CD4-positive, alpha-beta memory T cell (primary cell): ENCODE data around the gene MMAA. TPM values are rescaled to one million over a fixed set of nuclear protein-coding genes. Genes with fewer than 3 reads are reported as not detected.
"Not testable (repeated sequence)": the region's sequence is repeated elsewhere in the genome, so short reads cannot be mapped to it uniquely, and the experiment has no call there.

Experiments
- CTCF ChIA-PET: fragments of 350-600 bp; sonication (Branson Sonifier 250); formaldehyde crosslinking; loops from one replicate; lab custom pipeline; 2021; ENCODE audit warnings: inconsistent platforms; ENCODE audit not compliant: partially characterized antibody; lab: Charles Lee
- POLR2A ChIA-PET: fragments of 350-600 bp; sonication (Branson Sonifier 250); formaldehyde crosslinking; loops from one replicate; lab custom pipeline; 2021; ENCODE audit not compliant: partially characterized antibody; lab: Charles Lee
- DNase-seq, 5 donors: peaks; one replicate each; pipeline versions ENCODE4 v3.0.0 to v3.0.0-alpha.2; 2020 to 2022; ENCODE audit warnings: mixed read lengths in 1 of 5
- H3K27ac ChIP-seq: one replicate; pipeline ENCODE4 v1.7.0; 2013; ENCODE audit warnings: low read depth, low read length
- H3K27me3 ChIP-seq: 2 replicates; pipeline ENCODE4 v1.7.0; 2013; ENCODE audit warnings: mild to moderate bottlenecking, low read length, moderate library complexity; ENCODE audit not compliant: insufficient read depth
- H3K36me3 ChIP-seq: 2 replicates; pipeline ENCODE4 v1.7.0; 2013; ENCODE audit warnings: mild to moderate bottlenecking, low read length, moderate library complexity; ENCODE audit not compliant: insufficient read depth
- H3K4me1 ChIP-seq: 2 replicates; pipeline ENCODE4 v1.7.0; 2013; ENCODE audit warnings: mild to moderate bottlenecking, low read length, moderate library complexity; ENCODE audit not compliant: insufficient read depth
- H3K4me3 ChIP-seq, 2 donors: one replicate each; pipeline ENCODE4 v1.7.0; 2013; ENCODE audit warnings: low read length in 2 of 2, mild to moderate bottlenecking in 1 of 2
- H3K9me3 ChIP-seq, 2 donors: one replicate each; pipeline ENCODE4 v1.7.0; 2013; ENCODE audit warnings: low read length in 2 of 2, control low read depth in 1 of 2; ENCODE audit not compliant: control insufficient read depth in 1 of 2
- H3K27ac Mint-ChIP-seq, 7 donors: one replicate each; pipeline ENCODE4 v1.8.0; 2020 to 2021; ENCODE audit warnings: mixed read lengths in 7 of 7, mild to moderate bottlenecking in 6 of 7, inconsistent platforms in 3 of 7, moderate library complexity in 3 of 7
- H3K27me3 Mint-ChIP-seq, 2 donors: one replicate each; pipeline ENCODE4 v1.8.0; 2020 to 2021; ENCODE audit warnings: mixed read lengths in 2 of 2
- H3K36me3 Mint-ChIP-seq, 2 donors: one replicate each; pipeline ENCODE4 v1.8.0; 2020 to 2021; ENCODE audit warnings: mixed read lengths in 2 of 2, inconsistent platforms in 1 of 2, mild to moderate bottlenecking in 1 of 2
- H3K4me1 Mint-ChIP-seq, 4 donors: one replicate each; pipeline ENCODE4 v1.8.0; 2020 to 2021; ENCODE audit warnings: mixed read lengths in 4 of 4, mild to moderate bottlenecking in 1 of 4
- H3K4me3 Mint-ChIP-seq, 8 donors: one replicate each; pipeline ENCODE4 v1.8.0; 2020 to 2021; ENCODE audit warnings: mixed read lengths in 8 of 8, mild to moderate bottlenecking in 7 of 8, moderate library complexity in 6 of 8, inconsistent platforms in 3 of 8
- H3K9me3 Mint-ChIP-seq, 8 donors: one replicate each; pipeline ENCODE4 v1.8.0; 2020 to 2021; ENCODE audit warnings: mixed read lengths in 8 of 8, mild to moderate bottlenecking in 5 of 8, inconsistent platforms in 3 of 8, moderate library complexity in 1 of 8
- intact Hi-C: fragments of 100-400 bp; cut with micrococcal nuclease; formaldehyde crosslinking; loops from one replicate; pipeline ENCODE4 v1.15.1; 2023
- polyA plus RNA-seq, 2 donors: library from polyadenylated mRNA; unstranded; fragments of 300-500 nt; fragmentation: Illumina TruSeq; gene quantifications; one replicate each; pipeline ENCODE4 v1.2.3, GENCODE V29; 2021
- total RNA-seq, 2 experiments: library from RNA; stranded (reverse); gene quantifications; one replicate each; pipeline ENCODE4 v1.2.3, GENCODE V29; 2021

MMAA gene
- total and polyA plus RNA-seq, 4 experiments from 2014 or later: 7.4 to 13.5 (median 11.9) TPM

- Histone ChIP-seq H3K4me1 (no peaks in the 10 kb centered on the region), H3K27ac (no peak overlapping the region), H3K4me3 (no peak overlapping the region), H3K27me3 (no peaks in the 10 kb centered on the region), H3K36me3 (no peaks in the 10 kb centered on the region), H3K9me3 (no peaks in the 10 kb centered on the region)
- Mint-ChIP-seq H3K4me3 (no peak overlapping the region), H3K36me3 (no peaks in the 10 kb centered on the region), H3K27me3 (peaks cover 9 to 24% of the 10 kb centered on the region in 2 donors), H3K4me1 (no peaks in the 10 kb centered on the region), H3K27ac (no peak overlapping the region), H3K9me3 (peaks cover 4 to 11% (median 7%) of the 10 kb centered on the region in 8 donors)
- intact Hi-C loops: no loop called here
- CTCF ChIA-PET: no interaction called here
- POLR2A ChIA-PET: no interaction called here
- DNase-seq: no peak
These were observed 62.3 kb downstream of the MMAA start for GRCh38 chr4:145681518-145681917.

GRCh38 chr4:145681956-145682355 lies 62.8 kb downstream of the MMAA start:
- no peaks in the 10 kb centered on the region for H3K27me3 ChIP-seq
- no peaks in the 10 kb centered on the region for H3K36me3 Mint-ChIP-seq
- no peaks in the 10 kb centered on the region for H3K4me1 Mint-ChIP-seq
- CTCF ChIA-PET: no interaction called here
- H3K27ac Mint-ChIP-seq: no peak overlapping the region
- H3K27ac ChIP-seq: no peak overlapping the region
- no peak overlapping the region for H3K4me3 ChIP-seq
- peaks cover 9 to 22% of the 10 kb centered on the region in 2 donors for H3K27me3 Mint-ChIP-seq
- H3K9me3 Mint-ChIP-seq: peaks cover 3 to 11% (median 7%) of the 10 kb centered on the region in 8 donors
- DNase-seq: no peak
- no peak overlapping the region for H3K4me3 Mint-ChIP-seq
- H3K9me3 ChIP-seq: no peaks in the 10 kb centered on the region
- H3K4me1 ChIP-seq: no peaks in the 10 kb centered on the region
- no peaks in the 10 kb centered on the region for H3K36me3 ChIP-seq
- intact Hi-C loops: no loop called here
- POLR2A ChIA-PET: no interaction called here

DNA sequence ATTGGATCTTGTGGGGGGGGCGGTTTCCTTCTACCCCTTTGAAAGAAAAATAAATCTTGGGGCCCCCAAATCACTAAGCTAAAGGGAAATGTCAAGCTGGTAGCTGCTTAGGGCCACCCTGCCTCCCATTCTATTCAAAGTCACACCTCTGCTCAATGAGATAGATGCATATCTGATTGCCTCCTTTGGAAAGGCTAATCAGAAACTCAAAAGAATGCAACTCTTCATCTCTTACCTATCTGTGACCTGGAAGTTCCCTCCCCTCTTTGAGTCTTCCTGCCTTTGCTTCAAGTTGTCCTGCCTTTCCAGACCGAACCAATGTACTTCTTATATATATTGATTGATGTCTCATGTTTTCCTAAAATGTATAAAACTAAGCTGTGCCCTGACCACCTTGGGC lies 67.8 kb downstream of the MMAA start:
- POLR2A ChIA-PET: no interaction called here
- no peak for DNase-seq

DNA sequence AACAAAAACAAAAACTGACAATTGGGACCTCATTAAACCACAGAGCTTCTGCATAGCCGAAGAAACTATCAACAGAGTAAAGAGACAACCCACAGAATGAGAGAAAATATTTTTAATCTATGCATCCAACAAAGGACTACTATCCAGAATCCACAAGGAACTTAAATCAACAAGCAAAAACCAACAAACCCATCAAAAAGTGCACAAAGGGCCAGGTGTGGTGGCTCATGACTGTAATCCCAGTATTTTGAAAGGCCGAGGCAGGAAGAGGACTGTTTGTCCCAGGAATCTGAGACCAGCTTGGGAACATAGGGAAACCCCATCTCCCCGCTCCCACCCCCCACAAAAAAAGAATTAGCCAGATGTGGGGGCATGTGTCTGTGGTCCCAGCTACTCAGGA lies 71.4 kb downstream of the MMAA start:
- peaks cover 0 to 13% (median 3%) of the 10 kb centered on the region in 8 donors for H3K9me3 Mint-ChIP-seq
- Histone ChIP-seq H3K27ac (no peak overlapping the region), H3K4me1 (no peaks in the 10 kb centered on the region), H3K9me3 (no peaks in the 10 kb centered on the region), H3K4me3 (no peak overlapping the region), H3K36me3 (no peaks in the 10 kb centered on the region), H3K27me3 (no peaks in the 10 kb centered on the region)
- H3K4me3 Mint-ChIP-seq: no peak overlapping the region
- intact Hi-C loops: no loop called here
- H3K36me3 Mint-ChIP-seq: no peaks in the 10 kb centered on the region
- H3K27ac Mint-ChIP-seq: no peak overlapping the region
- POLR2A ChIA-PET: no interaction called here
- no peak for DNase-seq
- CTCF ChIA-PET: no interaction called here
- no peaks in the 10 kb centered on the region for H3K4me1 Mint-ChIP-seq
- H3K27me3 Mint-ChIP-seq: peaks cover 0 to 5% of the 10 kb centered on the region in 2 donors

More for the DNA sequence above, 67.8 kb downstream of the MMAA start:
- no peak overlapping the region for H3K27ac ChIP-seq
- Mint-ChIP-seq H3K27me3 (peaks cover 8 to 9% of the 10 kb centered on the region in 2 donors), H3K27ac (no peak overlapping the region), H3K4me3 (no peak overlapping the region), H3K4me1 (no peaks in the 10 kb centered on the region), H3K36me3 (no peaks in the 10 kb centered on the region), H3K9me3 (peaks cover 0 to 8% (median 3%) of the 10 kb centered on the region in 8 donors)
- H3K4me3 ChIP-seq: no peak overlapping the region
- no peaks in the 10 kb centered on the region for H3K9me3 ChIP-seq
- intact Hi-C loops: no loop called here
- no peaks in the 10 kb centered on the region for H3K36me3 ChIP-seq
- CTCF ChIA-PET: no interaction called here
- no peaks in the 10 kb centered on the region for H3K27me3 ChIP-seq
- no peaks in the 10 kb centered on the region for H3K4me1 ChIP-seq

DNA sequence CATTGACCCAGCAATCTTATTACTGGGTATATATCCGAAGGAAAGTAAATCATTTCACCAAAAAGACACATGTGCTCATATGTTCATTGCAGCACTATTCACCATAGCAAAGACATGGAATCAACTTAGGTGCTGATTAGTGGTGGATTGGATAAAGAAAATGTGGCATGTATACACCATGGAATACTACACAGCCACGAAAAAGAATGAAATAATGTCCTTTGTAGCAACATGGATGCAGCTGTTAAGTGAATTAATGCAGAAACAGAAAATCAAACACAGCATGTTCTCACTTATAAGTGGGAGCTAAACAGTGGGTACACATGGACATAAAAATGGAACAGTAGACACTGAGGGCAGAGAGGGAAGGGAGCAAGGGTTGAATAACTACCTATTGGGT lies 72.2 kb downstream of the MMAA start:
- DNase-seq, intact Hi-C loops, H3K36me3 ChIP-seq, H3K36me3 Mint-ChIP-seq, H3K4me1 Mint-ChIP-seq, H3K27ac Mint-ChIP-seq, POLR2A ChIA-PET, H3K27me3 ChIP-seq, H3K4me3 Mint-ChIP-seq, H3K9me3 ChIP-seq, H3K4me1 ChIP-seq, H3K27me3 Mint-ChIP-seq, CTCF ChIA-PET, H3K4me3 ChIP-seq, H3K27ac ChIP-seq: not testable (repeated sequence)
- peaks cover 0 to 13% (median 3%) of the 10 kb centered on the region in 8 donors for H3K9me3 Mint-ChIP-seq

DNA sequence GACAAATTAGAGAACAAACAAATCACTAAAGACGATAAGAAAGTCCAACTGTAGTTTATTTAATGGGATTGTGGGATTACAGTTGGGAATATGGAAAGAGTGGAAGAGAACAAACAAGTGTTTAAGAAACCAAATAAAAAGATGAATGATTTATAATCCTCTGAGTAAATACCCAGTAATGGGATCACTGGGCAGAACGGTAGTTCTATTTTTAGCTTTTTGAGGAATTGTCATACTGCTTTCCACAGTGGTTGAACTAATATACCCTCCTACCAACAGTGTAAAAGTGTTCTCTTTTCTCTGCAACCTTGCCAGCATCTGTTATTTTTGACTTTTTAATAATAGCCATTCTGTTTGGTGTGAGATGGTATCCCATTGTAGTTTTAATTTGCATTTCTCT lies 75.7 kb downstream of the MMAA start:
- Mint-ChIP-seq H3K27ac (peak overlapping the region in 2 of 7 donors; percentile 9 to 13), H3K27me3 (no peaks in the 10 kb centered on the region), H3K36me3 (no peaks in the 10 kb centered on the region), H3K9me3 (peaks cover 0 to 11% (median 3%) of the 10 kb centered on the region in 8 donors), H3K4me3 (no peak overlapping the region), H3K4me1 (no peaks in the 10 kb centered on the region)
- ChIA-PET POLR2A (no interaction called here), CTCF (no interaction called here)
- H3K4me1 ChIP-seq: no peaks in the 10 kb centered on the region
- H3K4me3 ChIP-seq: no peak overlapping the region
- H3K36me3 ChIP-seq: no peaks in the 10 kb centered on the region
- intact Hi-C loops: no loop called here
- DNase-seq: no peak
- H3K27me3 ChIP-seq: no peaks in the 10 kb centered on the region
- H3K9me3 ChIP-seq: no peaks in the 10 kb centered on the region
- no peak overlapping the region for H3K27ac ChIP-seq

GRCh38 chr4:145697332-145697731 lies 78.1 kb downstream of the MMAA start:
- intact Hi-C loops: no loop called here
- POLR2A ChIA-PET: no interaction called here

GRCh38 chr4:145698507-145698906 lies 79.3 kb downstream of the MMAA start:
- intact Hi-C loops: no loop called here
- H3K27ac ChIP-seq: no peak overlapping the region
- Mint-ChIP-seq H3K4me3 (no peak overlapping the region), H3K36me3 (no peaks in the 10 kb centered on the region), H3K4me1 (no peaks in the 10 kb centered on the region), H3K27me3 (peaks cover 0 to 4% of the 10 kb centered on the region in 2 donors), H3K27ac (no peak overlapping the region), H3K9me3 (peaks cover 0 to 6% (median under 1%) of the 10 kb centered on the region in 8 donors)
- H3K9me3 ChIP-seq: no peaks in the 10 kb centered on the region
- ChIA-PET POLR2A (no interaction called here), CTCF (no interaction called here)
- H3K36me3 ChIP-seq: no peaks in the 10 kb centered on the region
- H3K4me1 ChIP-seq: no peaks in the 10 kb centered on the region
- H3K4me3 ChIP-seq: no peak overlapping the region
- H3K27me3 ChIP-seq: no peaks in the 10 kb centered on the region
- no peak for DNase-seq

More at GRCh38 chr4:145697332-145697731, 78.1 kb downstream of the MMAA start:
- H3K27me3 ChIP-seq: no peaks in the 10 kb centered on the region
- no peaks in the 10 kb centered on the region for H3K36me3 ChIP-seq
- no peaks in the 10 kb centered on the region for H3K36me3 Mint-ChIP-seq
- peaks cover 0 to 3% of the 10 kb centered on the region in 2 donors for H3K27me3 Mint-ChIP-seq
- no peak for DNase-seq
- H3K4me3 Mint-ChIP-seq: no peak overlapping the region
- no peaks in the 10 kb centered on the region for H3K4me1 ChIP-seq
- H3K4me3 ChIP-seq: no peak overlapping the region
- CTCF ChIA-PET: no interaction called here
- no peak overlapping the region for H3K27ac ChIP-seq
- no peaks in the 10 kb centered on the region for H3K4me1 Mint-ChIP-seq
- H3K27ac Mint-ChIP-seq: no peak overlapping the region
- H3K9me3 Mint-ChIP-seq: peaks cover 0 to 9% (median under 1%) of the 10 kb centered on the region in 8 donors
- H3K9me3 ChIP-seq: no peaks in the 10 kb centered on the region
